Measurements from ENCODE around the gene NTN1. TPM values are rescaled to one million over a fixed set of nuclear protein-coding genes. Genes with fewer than 3 reads are reported as not detected.
A peak's percentile ranks its signal among the peaks of the same experiment; 100 is the strongest.

The NTN1 gene
- total RNA-seq, 1 experiment from 2014 or later: 4.2 TPM

- peak overlapping the region; percentile 84 for H3K4me2 ChIP-seq (ENCODE audit: low read length)
- POLR2A ChIA-PET: no interaction called here
Measured at GRCh38 chr17:9238340-9239245, 217.3 kb downstream of the NTN1 start.

GRCh38 chr17:9239246-9239792 lies 218.0 kb downstream of the NTN1 start:
- peaks cover 13 to 16% of the 10 kb centered on the region in 2 experiments for H3K4me1 ChIP-seq (ENCODE audit: control insufficient read depth in 1 of 2, insufficient read depth in 2 of 2, low read length in 2 of 2)
- CTCF ChIA-PET: no interaction called here
- no peaks in the 10 kb centered on the region for H4K20me1 ChIP-seq (ENCODE audit: insufficient read depth)
- ATAC-seq (peak; percentile 13; the same call in 1 of the 2 replicates), DNase-seq (ENCODE audit: low read depth, low spot score) (no peak)
- H2AFZ ChIP-seq (ENCODE audit: low read depth, low read length, poor library complexity, severe bottlenecking): no peak overlapping the region
- TSS peak; percentile 31 for BruUV-seq (replicated peaks)
- H3K4me2 ChIP-seq (ENCODE audit: low read length): peak overlapping the region; percentile 84
- H3K27ac ChIP-seq (ENCODE audit: low read depth, low read length): peak overlapping the region; percentile 45; the same call in 1 of the 2 replicates
- peak overlapping the region; percentile 57 for H3K9ac ChIP-seq (ENCODE audit: low read length)
- TF ChIP-seq CEBPB (IDR thresholded peaks at IDR 0.05; ENCODE audit: low read depth) (no peak), POLR2A (IDR thresholded peaks at IDR 0.05; ENCODE audit: borderline replicate concordance, extremely low read depth, insufficient read depth, insufficient read length) (no peak), SRF (IDR thresholded peaks at IDR 0.05; ENCODE audit: low read depth) (no peak), CTCF (IDR thresholded peaks at IDR 0.05 in 2 of 3, conservative IDR thresholded peaks at IDR 0.05 in 1 of 3; ENCODE audit: borderline replicate concordance in 1 of 3, insufficient read depth in 1 of 3, low read depth in 2 of 3, low read length in 2 of 3) (no peak), FOSL1 (IDR thresholded peaks at IDR 0.05; ENCODE audit: low read depth) (no peak), CBX3 (IDR thresholded peaks at IDR 0.05; ENCODE audit: low read depth) (no peak), SIN3A (IDR thresholded peaks at IDR 0.05; ENCODE audit: low read depth) (no peak), POLR2AphosphoS5 (IDR thresholded peaks at IDR 0.05; ENCODE audit: low read depth, low read length) (no peak), JUND (IDR thresholded peaks at IDR 0.05) (no peak), ZNF274 (IDR thresholded peaks at IDR 0.05; ENCODE audit: low read depth, low read length) (no peak), ELF1 (IDR thresholded peaks at IDR 0.05; ENCODE audit: borderline replicate concordance, low read depth) (no peak), ZFX (IDR thresholded peaks at IDR 0.05) (no peak)
- TF ChIP-seq, protein P1, sequence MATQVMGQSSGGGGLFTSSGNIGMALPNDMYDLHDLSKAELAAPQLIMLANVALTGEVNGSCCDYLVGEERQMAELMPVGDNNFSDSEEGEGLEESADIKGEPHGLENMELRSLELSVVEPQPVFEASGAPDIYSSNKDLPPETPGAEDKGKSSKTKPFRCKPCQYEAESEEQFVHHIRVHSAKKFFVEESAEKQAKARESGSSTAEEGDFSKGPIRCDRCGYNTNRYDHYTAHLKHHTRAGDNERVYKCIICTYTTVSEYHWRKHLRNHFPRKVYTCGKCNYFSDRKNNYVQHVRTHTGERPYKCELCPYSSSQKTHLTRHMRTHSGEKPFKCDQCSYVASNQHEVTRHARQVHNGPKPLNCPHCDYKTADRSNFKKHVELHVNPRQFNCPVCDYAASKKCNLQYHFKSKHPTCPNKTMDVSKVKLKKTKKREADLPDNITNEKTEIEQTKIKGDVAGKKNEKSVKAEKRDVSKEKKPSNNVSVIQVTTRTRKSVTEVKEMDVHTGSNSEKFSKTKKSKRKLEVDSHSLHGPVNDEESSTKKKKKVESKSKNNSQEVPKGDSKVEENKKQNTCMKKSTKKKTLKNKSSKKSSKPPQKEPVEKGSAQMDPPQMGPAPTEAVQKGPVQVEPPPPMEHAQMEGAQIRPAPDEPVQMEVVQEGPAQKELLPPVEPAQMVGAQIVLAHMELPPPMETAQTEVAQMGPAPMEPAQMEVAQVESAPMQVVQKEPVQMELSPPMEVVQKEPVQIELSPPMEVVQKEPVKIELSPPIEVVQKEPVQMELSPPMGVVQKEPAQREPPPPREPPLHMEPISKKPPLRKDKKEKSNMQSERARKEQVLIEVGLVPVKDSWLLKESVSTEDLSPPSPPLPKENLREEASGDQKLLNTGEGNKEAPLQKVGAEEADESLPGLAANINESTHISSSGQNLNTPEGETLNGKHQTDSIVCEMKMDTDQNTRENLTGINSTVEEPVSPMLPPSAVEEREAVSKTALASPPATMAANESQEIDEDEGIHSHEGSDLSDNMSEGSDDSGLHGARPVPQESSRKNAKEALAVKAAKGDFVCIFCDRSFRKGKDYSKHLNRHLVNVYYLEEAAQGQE (IDR thresholded peaks at IDR 0.05; ENCODE audit: low read depth): no peak
- intact Hi-C loops (cut with micrococcal nuclease): no loop called here
- H3K79me2 ChIP-seq (ENCODE audit: insufficient read depth, low read length): no peaks in the 10 kb centered on the region
- no peaks in the 10 kb centered on the region for H3K27me3 ChIP-seq (ENCODE audit: insufficient read depth, low read length)
- peak overlapping the region; percentile 28 to 45 for H3K4me3 ChIP-seq (replicated peaks in 1 of 2; ENCODE audit: low read depth in 1 of 2, low read length in 2 of 2)
- no peaks in the 10 kb centered on the region for H3K9me2 ChIP-seq (ENCODE audit: insufficient read depth)
- POLR2A ChIA-PET: no interaction called here
- H3K36me3 ChIP-seq (ENCODE audit: control insufficient read depth in 1 of 2, insufficient read depth in 2 of 2, low read length in 2 of 2): no peaks in the 10 kb centered on the region
- RAD21 ChIA-PET (ENCODE audit: low non-redundant PET in 1 of 2, low total read pairs in 2 of 2, uncharacterized antibody in 2 of 2, unreplicated experiment in 2 of 2): no interaction called here
- H3K9me3 ChIP-seq (ENCODE audit: control insufficient read depth in 1 of 2, insufficient read depth in 1 of 2, low read depth in 1 of 2, low read length in 2 of 2): no peaks in the 10 kb centered on the region

More at GRCh38 chr17:9238340-9239245, 217.3 kb downstream of the NTN1 start:
- Histone ChIP-seq H3K36me3 (ENCODE audit: control insufficient read depth in 1 of 2, insufficient read depth in 2 of 2, low read length in 2 of 2) (no peaks in the 10 kb centered on the region), H3K4me3 (replicated peaks in 1 of 2; ENCODE audit: low read depth in 1 of 2, low read length in 2 of 2) (no peak overlapping the region), H3K27me3 (ENCODE audit: insufficient read depth, low read length) (no peaks in the 10 kb centered on the region), H4K20me1 (ENCODE audit: insufficient read depth) (no peaks in the 10 kb centered on the region), H3K9me2 (ENCODE audit: insufficient read depth) (no peaks in the 10 kb centered on the region), H3K9ac (ENCODE audit: low read length) (no peak overlapping the region), H3K79me2 (ENCODE audit: insufficient read depth, low read length) (no peaks in the 10 kb centered on the region), H3K9me3 (ENCODE audit: control insufficient read depth in 1 of 2, insufficient read depth in 1 of 2, low read depth in 1 of 2, low read length in 2 of 2) (no peaks in the 10 kb centered on the region), H3K27ac (ENCODE audit: low read depth, low read length) (peak overlapping the region; percentile 45; the same call in 1 of the 2 replicates), H2AFZ (ENCODE audit: low read depth, low read length, poor library complexity, severe bottlenecking) (no peak overlapping the region), H3K4me1 (ENCODE audit: control insufficient read depth in 1 of 2, insufficient read depth in 2 of 2, low read length in 2 of 2) (peaks cover 13 to 16% of the 10 kb centered on the region in 2 experiments)
- no TSS peak for BruUV-seq (replicated peaks)
- TF ChIP-seq FOSL1 (IDR thresholded peaks at IDR 0.05; ENCODE audit: low read depth): no peak
- TF ChIP-seq YY1 (IDR thresholded peaks at IDR 0.05; ENCODE audit: extremely low read depth, insufficient replicate concordance, low read depth, low read length): no peak
- no peak for ATAC-seq
- ChIA-PET RAD21 (ENCODE audit: low non-redundant PET in 1 of 2, low total read pairs in 2 of 2, uncharacterized antibody in 2 of 2, unreplicated experiment in 2 of 2) (no interaction called here), CTCF (no interaction called here)
- intact Hi-C loops (cut with micrococcal nuclease): no loop called here
- no peak for DNase-seq (ENCODE audit: low read depth, low spot score)

All from HCT116 (cell line).